ENCODE measurements around the gene DOCK3. TPM values are rescaled to one million over a fixed set of nuclear protein-coding genes. Genes with fewer than 3 reads are reported as not detected.

Gene DOCK3
- total and polyA plus RNA-seq, 2 of the 4 experiments (the other 2 are of a cell fraction), result under 0.01 to 0.12 TPM

- peak overlapping the region; percentile 48; the same call in 1 of the 2 replicates for H3K4me2 ChIP-seq (ENCODE audit: low read depth, low read length)
- H4K8ac ChIP-seq (ENCODE audit: low read depth in 2 of 2, low read length in 2 of 2), result peak overlapping the region; percentile 7 to 79
- intact Hi-C loops (cut with micrococcal nuclease) (loop anchor here (1.0 kb wide), 1 partner anchor 12 kb away; no protein-coding TSS in a partner anchor), in situ Hi-C loops (cut with MboI; ENCODE audit: low sequenced_read_pairs) (no loop called here), dilution Hi-C loops (cut with HindIII; ENCODE audit: low sequenced_read_pairs, unreplicated experiment) (no loop called here)
- CTCF ChIA-PET, result interaction anchor here (1.0 kb wide), 1 partner anchor 240 kb away, joined by 3 read pairs; no protein-coding TSS in a partner anchor
- H4K91ac ChIP-seq (ENCODE audit: insufficient read depth, low read depth, low read length), result peak overlapping the region; percentile 91
- H3K14ac ChIP-seq (replicated peaks; ENCODE audit: low read depth, low read length), result peak overlapping the region; percentile 58
- DNase-seq (peak; percentile 13), ATAC-seq (ENCODE audit: low read depth) (no peak)
- BruUV-seq (replicated peaks), result no TSS peak
- H3K9me1 ChIP-seq (ENCODE audit: insufficient read depth, low read length), result peaks cover 22% of the 10 kb centered on the region
- peak overlapping the region; percentile 66; the same call in 2 of the 3 replicates for H2BK15ac ChIP-seq (ENCODE audit: low read depth, low read length)
- H3K18ac ChIP-seq (ENCODE audit: low read depth, low read length), result peak overlapping the region; percentile 85
- H3K9ac ChIP-seq (ENCODE audit: low read depth, low read length), result no peak overlapping the region
- no peaks in the 10 kb centered on the region; the same call in 1 of the 2 replicates for H3K27me3 ChIP-seq (ENCODE audit: control insufficient read depth, insufficient read depth, low read length)
- H4K20me1 ChIP-seq (ENCODE audit: insufficient read depth, low read length), result no peaks in the 10 kb centered on the region
- H3K4me3 ChIP-seq (ENCODE audit: insufficient read depth, low read depth, low read length), result no peak overlapping the region
- peaks cover 24% of the 10 kb centered on the region for H3K4me1 ChIP-seq (ENCODE audit: control insufficient read depth, insufficient read depth, low read length)
- POLR2A ChIA-PET (ENCODE audit: unreplicated experiment), result interaction anchor here (1.4 kb wide), 1 partner anchor 19 kb away, joined by 4 read pairs; no protein-coding TSS in a partner anchor
- peak overlapping the region; percentile 80 for H4K5ac ChIP-seq (ENCODE audit: low read depth, low read length)
- peak overlapping the region; percentile 80 for H3K4ac ChIP-seq (ENCODE audit: low read depth, low read length)
- 78% methylated on average over 3 of the region's 8 CpGs; no CpG with 5 or more reads in 1 of the 2 experiments for WGBS, 2 experiments (ENCODE audit: extremely low coverage in 2 of 2, insufficient read length in 1 of 2)
- no peaks in the 10 kb centered on the region for H3K36me3 ChIP-seq (ENCODE audit: control insufficient read depth, insufficient read depth, low read length)
- peak overlapping the region; percentile 6 for H2AFZ ChIP-seq (replicated peaks; ENCODE audit: low read length, poor library complexity)
- H2AK9ac ChIP-seq (replicated peaks; ENCODE audit: low read depth, low read length, poor library complexity), result peak overlapping the region; percentile 23
- TF ChIP-seq BHLHE40 (IDR thresholded peaks at IDR 0.05; ENCODE audit: low read depth, low read length) (peak; percentile 18; the same call in 1 of the 2 replicates), NFE2L2 (IDR thresholded peaks at IDR 0.05; ENCODE audit: low read depth, low read length) (no peak), CTCF (conservative IDR thresholded peaks at IDR 0.05; ENCODE audit: low read depth, low read length) (no peak), SMC3 (IDR thresholded peaks at IDR 0.05; ENCODE audit: low read depth, low read length) (no peak), CEBPB (IDR thresholded peaks at IDR 0.05; ENCODE audit: low read depth, low read length) (no peak), FOS (IDR thresholded peaks at IDR 0.05; ENCODE audit: low read depth, low read length) (no peak), MAZ (IDR thresholded peaks at IDR 0.05; ENCODE audit: borderline replicate concordance, low read depth, low read length) (no peak), RCOR1 (IDR thresholded peaks at IDR 0.05; ENCODE audit: insufficient replicate concordance, low read length) (no peak)
- no peaks in the 10 kb centered on the region for H3K9me3 ChIP-seq (ENCODE audit: control insufficient read depth, insufficient read depth, low read length)
- 0 out of 4 replicates have a peak, but pooled peaks cover 0 to 3% of the 10 kb centered on the region in 2 experiments for H3K79me1 ChIP-seq (ENCODE audit: low read depth in 1 of 2, low read length in 2 of 2)
- peak overlapping the region; percentile 84 for H3K27ac ChIP-seq (ENCODE audit: insufficient read depth, low read length)
- peak overlapping the region; percentile 67; the same call in 1 of the 2 replicates for H3K56ac ChIP-seq (ENCODE audit: extremely low read depth, insufficient read depth, low read length)
- H2BK5ac ChIP-seq (ENCODE audit: low read depth, low read length, poor library complexity, severe bottlenecking), result peak overlapping the region; percentile 86
- H2AK5ac ChIP-seq (ENCODE audit: low read depth, low read length), result peak overlapping the region; percentile 84
- peak overlapping the region; percentile 95 for H2BK20ac ChIP-seq (ENCODE audit: low read depth, low read length)
- H2BK120ac ChIP-seq (ENCODE audit: low read depth, low read length), result peak overlapping the region; percentile 98
- H3K23ac ChIP-seq (ENCODE audit: low read depth, low read length), result peak overlapping the region; percentile 50; the same call in 1 of the 2 replicates
These were observed 666.4 kb downstream of the DOCK3 start for GRCh38 chr3:51340989-51341636.

All from IMR-90 (cell line).